Thyroid gland (tissue), 4 donors: ENCODE results near the gene RPL7A.

ENCODE experiments used
- POLR2A ChIP-seq, 2 donors: fragments of 450-650 bp; IDR thresholded peaks; one replicate each; pipeline ENCODE4 v1.6.1; 2017; ENCODE audit warnings: antibody characterized with exemption in 2 of 2, mild to moderate bottlenecking in 2 of 2, moderate library complexity in 1 of 2
- TF ChIP-seq, protein P1 (sequence below), 6 experiments: fragments of 200-600 bp in 3 of 6; fragments of 450-650 bp in 3 of 6; sonication (generic) in 3 of 6; IDR thresholded peaks; one replicate each; pipeline ENCODE4 v1.5.1; 2016 to 2019; ENCODE audit warnings: antibody characterized with exemption in 6 of 6, mild to moderate bottlenecking in 2 of 6, inconsistent platforms in 1 of 6, moderate library complexity in 1 of 6

DNA sequence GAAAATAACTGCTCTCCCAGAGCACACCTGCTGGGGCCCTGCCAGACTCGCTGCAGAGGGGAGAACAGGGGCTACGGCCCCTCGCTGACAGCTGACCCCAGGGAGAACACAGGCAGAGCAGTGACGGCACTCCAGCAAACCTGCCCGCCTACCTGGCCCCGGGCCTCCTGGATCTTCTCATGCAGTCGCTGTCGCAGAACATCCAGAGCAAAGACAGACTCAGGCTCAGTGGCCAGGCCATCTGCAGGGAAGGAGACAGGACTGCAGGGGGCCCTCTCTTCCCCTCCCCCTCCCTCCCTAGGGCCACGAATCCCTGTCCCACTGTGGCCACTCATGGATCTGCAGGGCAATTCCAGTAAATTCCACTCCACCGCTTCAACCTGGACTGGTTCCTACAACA lies 14.5 kb upstream of the RPL7A start:
- TF ChIP-seq, protein P1, sequence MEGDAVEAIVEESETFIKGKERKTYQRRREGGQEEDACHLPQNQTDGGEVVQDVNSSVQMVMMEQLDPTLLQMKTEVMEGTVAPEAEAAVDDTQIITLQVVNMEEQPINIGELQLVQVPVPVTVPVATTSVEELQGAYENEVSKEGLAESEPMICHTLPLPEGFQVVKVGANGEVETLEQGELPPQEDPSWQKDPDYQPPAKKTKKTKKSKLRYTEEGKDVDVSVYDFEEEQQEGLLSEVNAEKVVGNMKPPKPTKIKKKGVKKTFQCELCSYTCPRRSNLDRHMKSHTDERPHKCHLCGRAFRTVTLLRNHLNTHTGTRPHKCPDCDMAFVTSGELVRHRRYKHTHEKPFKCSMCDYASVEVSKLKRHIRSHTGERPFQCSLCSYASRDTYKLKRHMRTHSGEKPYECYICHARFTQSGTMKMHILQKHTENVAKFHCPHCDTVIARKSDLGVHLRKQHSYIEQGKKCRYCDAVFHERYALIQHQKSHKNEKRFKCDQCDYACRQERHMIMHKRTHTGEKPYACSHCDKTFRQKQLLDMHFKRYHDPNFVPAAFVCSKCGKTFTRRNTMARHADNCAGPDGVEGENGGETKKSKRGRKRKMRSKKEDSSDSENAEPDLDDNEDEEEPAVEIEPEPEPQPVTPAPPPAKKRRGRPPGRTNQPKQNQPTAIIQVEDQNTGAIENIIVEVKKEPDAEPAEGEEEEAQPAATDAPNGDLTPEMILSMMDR (IDR thresholded peaks at IDR 0.05): no peak
- TF ChIP-seq POLR2A (IDR thresholded peaks at IDR 0.05): no peak
